Nephron (organoid): ENCODE data around the gene MUC2.

ENCODE experiments used
- H3K27ac Mint-ChIP-seq, 3 experiments: 2 replicates each; pipeline ENCODE4 v1.8.0; 2020; ENCODE audit warnings: mixed read lengths in 3 of 3, mild to moderate bottlenecking in 2 of 3, moderate library complexity in 1 of 3
- H3K27me3 Mint-ChIP-seq: 2 replicates; pipeline ENCODE4 v1.8.0; 2021; ENCODE audit warnings: low read depth, mild to moderate bottlenecking, moderate library complexity, mixed read lengths
- H3K36me3 Mint-ChIP-seq: 2 replicates; pipeline ENCODE4 v1.8.0; 2020; ENCODE audit warnings: low read depth, mixed read lengths
- H3K4me1 Mint-ChIP-seq: 2 replicates; pipeline ENCODE4 v1.8.0; 2020; ENCODE audit warnings: mixed read lengths
- H3K4me3 Mint-ChIP-seq, 3 experiments: 2 replicates each; pipeline ENCODE4 v1.8.0; 2020; ENCODE audit warnings: mild to moderate bottlenecking in 3 of 3, mixed read lengths in 3 of 3, moderate library complexity in 2 of 3
- H3K9me3 Mint-ChIP-seq: 2 replicates; pipeline ENCODE4 v1.8.0; 2020; ENCODE audit warnings: mixed read lengths
- CTCF ChIP-seq, 3 experiments: fragments of 200-600 bp; sonication (generic); IDR thresholded peaks; one replicate each; pipeline ENCODE4 v1.5.0; 2021; ENCODE audit warnings: antibody characterized with exemption in 3 of 3; ENCODE audit not compliant: unreplicated experiment in 3 of 3

MUC2 gene

GRCh38 chr11:1088927-1089737 is 14.5 kb downstream of the MUC2 start:
- no peaks in the 10 kb centered on the region for H3K36me3 Mint-ChIP-seq
- H3K27ac Mint-ChIP-seq, result no peak overlapping the region
- H3K9me3 Mint-ChIP-seq, result peaks cover 4% of the 10 kb centered on the region
- H3K27me3 Mint-ChIP-seq, result peaks cover 19% of the 10 kb centered on the region
- H3K4me1 Mint-ChIP-seq, result no peaks in the 10 kb centered on the region
- no peak overlapping the region for H3K4me3 Mint-ChIP-seq
- no peak for TF ChIP-seq CTCF (IDR thresholded peaks at IDR 0.05; ENCODE audit: unreplicated experiment in 3 of 3)

DNA sequence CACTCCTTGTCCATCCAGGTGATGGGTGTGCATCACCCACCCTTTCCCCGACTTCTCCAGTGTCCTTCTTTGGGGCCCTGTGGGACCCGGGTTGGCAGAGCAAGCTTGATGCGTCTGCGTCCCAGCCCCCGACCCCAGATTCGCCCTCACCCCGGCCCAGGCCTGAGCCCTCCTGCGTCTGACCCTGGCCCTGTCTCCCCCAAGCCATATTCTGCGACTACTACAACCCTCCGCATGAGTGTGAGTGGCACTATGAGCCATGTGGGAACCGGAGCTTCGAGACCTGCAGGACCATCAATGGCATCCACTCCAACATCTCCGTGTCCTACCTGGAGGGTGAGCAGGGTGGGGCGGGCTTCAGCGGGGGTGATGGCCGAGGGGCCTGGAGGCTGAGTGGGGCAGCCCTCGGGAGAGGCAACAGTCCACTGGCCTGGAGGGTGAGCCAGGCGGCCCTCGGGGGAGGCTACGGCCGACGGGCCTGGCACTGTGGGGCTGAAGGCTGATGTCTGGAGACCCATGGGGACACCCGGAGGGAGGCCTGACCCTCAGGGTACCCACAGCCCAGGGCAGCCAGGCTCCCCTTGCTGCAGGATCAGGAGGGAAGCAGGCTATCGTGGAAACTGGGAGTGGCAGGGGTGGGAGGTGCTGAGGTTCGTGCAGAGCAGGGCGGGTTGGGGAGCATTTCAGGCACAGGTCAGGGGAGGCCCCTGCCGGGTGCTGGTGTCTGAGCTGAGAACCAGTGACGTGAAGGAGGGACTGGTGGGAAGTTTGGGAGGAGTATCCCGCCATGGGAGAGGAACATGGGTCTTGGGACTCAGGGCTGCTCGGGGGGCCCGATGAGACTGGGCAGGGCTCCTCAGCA is 15.3 kb downstream of the MUC2 start:
- Mint-ChIP-seq H3K4me1 (no peaks in the 10 kb centered on the region), H3K9me3 (peaks cover 4% of the 10 kb centered on the region), H3K36me3 (no peaks in the 10 kb centered on the region), H3K4me3 (no peak overlapping the region), H3K27ac (no peak overlapping the region), H3K27me3 (peaks cover 20% of the 10 kb centered on the region)
- TF ChIP-seq CTCF (IDR thresholded peaks at IDR 0.05; ENCODE audit: unreplicated experiment in 3 of 3), result no peak

- peaks cover 20% of the 10 kb centered on the region for H3K27me3 Mint-ChIP-seq
Observed at GRCh38 chr11:1090600-1091331, 16.1 kb downstream of the MUC2 start.

GRCh38 chr11:1091332-1092083 is 16.8 kb downstream of the MUC2 start:
- Mint-ChIP-seq H3K4me1 (no peaks in the 10 kb centered on the region), H3K27me3 (peaks cover 20% of the 10 kb centered on the region), H3K4me3 (no peak overlapping the region), H3K27ac (no peak overlapping the region), H3K36me3 (no peaks in the 10 kb centered on the region), H3K9me3 (peaks cover 9% of the 10 kb centered on the region)
- TF ChIP-seq CTCF (IDR thresholded peaks at IDR 0.05; ENCODE audit: unreplicated experiment in 3 of 3), result no peak

More at GRCh38 chr11:1090600-1091331, 16.1 kb downstream of the MUC2 start:
- Mint-ChIP-seq H3K4me1 (no peaks in the 10 kb centered on the region), H3K36me3 (no peaks in the 10 kb centered on the region), H3K27ac (no peak overlapping the region), H3K4me3 (no peak overlapping the region), H3K9me3 (peaks cover 9% of the 10 kb centered on the region)
- no peak for TF ChIP-seq CTCF (IDR thresholded peaks at IDR 0.05; ENCODE audit: unreplicated experiment in 3 of 3)

GRCh38 chr11:1092145-1092670 is 17.5 kb downstream of the MUC2 start:
- no peak overlapping the region for H3K4me3 Mint-ChIP-seq
- H3K27ac Mint-ChIP-seq, result no peak overlapping the region
- peaks cover 9% of the 10 kb centered on the region for H3K9me3 Mint-ChIP-seq
- H3K36me3 Mint-ChIP-seq, result no peaks in the 10 kb centered on the region
- H3K27me3 Mint-ChIP-seq, result peaks cover 20% of the 10 kb centered on the region
- H3K4me1 Mint-ChIP-seq, result no peaks in the 10 kb centered on the region
- TF ChIP-seq CTCF (IDR thresholded peaks at IDR 0.05; ENCODE audit: unreplicated experiment in 3 of 3), result no peak
